Neural progenitor cell (in vitro differentiated cells): ENCODE results near the gene INHBB. TPM values are rescaled to one million over a fixed set of nuclear protein-coding genes. Genes with fewer than 3 reads are reported as not detected.

Experiments used
- DNase-seq: peaks from one replicate; pipeline ENCODE4 v3.0.0-alpha.2; 2016; ENCODE audit warnings: low spot score
- H2AFZ ChIP-seq: fragments of 200-600 bp; sonication (generic); replicated peaks from 2 replicates; pipeline ENCODE4 v1.6.1; 2016; ENCODE audit warnings: antibody characterized with exemption
- H3F3A ChIP-seq: fragments of 200-600 bp; sonication (generic); 2 replicates; pipeline ENCODE4 v1.6.1; 2016; ENCODE audit warnings: antibody characterized with exemption, low read depth
- H3K27ac ChIP-seq: fragments of 200-600 bp; sonication (generic); 2 replicates; pipeline ENCODE4 v1.5.1; 2016; ENCODE audit warnings: mild to moderate bottlenecking
- H3K27me3 ChIP-seq: fragments of 200-600 bp; sonication (generic); 2 replicates; pipeline ENCODE4 v1.6.1; 2016; ENCODE audit warnings: mild to moderate bottlenecking, moderate library complexity
- H3K36me3 ChIP-seq: fragments of 200-600 bp; sonication (generic); 2 replicates; pipeline ENCODE4 v1.5.1; 2016
- H3K4me1 ChIP-seq: fragments of 200-600 bp; sonication (generic); 2 replicates; pipeline ENCODE4 v1.6.1; 2016; ENCODE audit warnings: mixed run types
- H3K4me2 ChIP-seq: fragments of 200-600 bp; sonication (generic); 2 replicates; pipeline ENCODE4 v1.6.1; 2016
- H3K4me3 ChIP-seq: fragments of 200-600 bp; sonication (generic); 2 replicates; pipeline ENCODE4 v1.5.1; 2016
- H3K79me2 ChIP-seq: fragments of 200-600 bp; sonication (generic); 2 replicates; pipeline ENCODE4 v1.6.1; 2016; ENCODE audit warnings: low read depth
- H3K9ac ChIP-seq: fragments of 200-600 bp; sonication (generic); 2 replicates; pipeline ENCODE4 v1.6.1; 2016
- H3K9me3 ChIP-seq: fragments of 200-600 bp; sonication (generic); 2 replicates; pipeline ENCODE4 v1.5.1; 2016; ENCODE audit warnings: low read depth
- H4K20me1 ChIP-seq: fragments of 200-600 bp; sonication (generic); 2 replicates; pipeline ENCODE4 v1.6.1; 2016; ENCODE audit warnings: low read depth
- H3K27ac Mint-ChIP-seq: 3 replicates; pipeline ENCODE4 v1.8.0; 2021; ENCODE audit warnings: mixed read lengths
- H3K27me3 Mint-ChIP-seq: 2 replicates; pipeline ENCODE4 v1.8.0; 2022; ENCODE audit warnings: low read depth, mild to moderate bottlenecking, inconsistent platforms, moderate library complexity, mixed read lengths; ENCODE audit not compliant: insufficient read depth
- H3K36me3 Mint-ChIP-seq: 3 replicates; pipeline ENCODE4 v1.8.0; 2021; ENCODE audit warnings: mixed read lengths
- H3K4me1 Mint-ChIP-seq: 3 replicates; pipeline ENCODE4 v1.8.0; 2021; ENCODE audit warnings: mixed read lengths
- H3K4me3 Mint-ChIP-seq: 3 replicates; pipeline ENCODE4 v1.8.0; 2021; ENCODE audit warnings: mild to moderate bottlenecking, moderate library complexity, mixed read lengths
- H3K9me3 Mint-ChIP-seq: 3 replicates; pipeline ENCODE4 v1.8.0; 2020; ENCODE audit warnings: mixed read lengths
- EZH2 ChIP-seq: fragments of 200-600 bp; sonication (generic); IDR thresholded peaks from 2 replicates; pipeline ENCODE4 v1.6.1; 2017; ENCODE audit warnings: antibody characterized with exemption, mild to moderate bottlenecking, moderate library complexity
- EZH2phosphoT487 ChIP-seq: fragments of 200-600 bp; sonication (generic); IDR thresholded peaks from 2 replicates; pipeline ENCODE4 v1.6.1; 2017; ENCODE audit warnings: antibody characterized with exemption
- total RNA-seq: library from RNA; depleted of rRNA; stranded (reverse); fragments of >200 nt; gene quantifications from 2 replicates; pipeline ENCODE4 v1.2.3, GENCODE V29; 2015; ENCODE audit warnings: low replicate concordance
- TF ChIP-seq, protein P1 (sequence below): fragments of 200-600 bp; sonication (generic); IDR thresholded peaks from 2 replicates; pipeline ENCODE4 v1.5.1; 2017; ENCODE audit warnings: antibody characterized with exemption, mild to moderate bottlenecking

INHBB gene
- total RNA-seq, 1 donor from 2014 or later, result not detected

DNA sequence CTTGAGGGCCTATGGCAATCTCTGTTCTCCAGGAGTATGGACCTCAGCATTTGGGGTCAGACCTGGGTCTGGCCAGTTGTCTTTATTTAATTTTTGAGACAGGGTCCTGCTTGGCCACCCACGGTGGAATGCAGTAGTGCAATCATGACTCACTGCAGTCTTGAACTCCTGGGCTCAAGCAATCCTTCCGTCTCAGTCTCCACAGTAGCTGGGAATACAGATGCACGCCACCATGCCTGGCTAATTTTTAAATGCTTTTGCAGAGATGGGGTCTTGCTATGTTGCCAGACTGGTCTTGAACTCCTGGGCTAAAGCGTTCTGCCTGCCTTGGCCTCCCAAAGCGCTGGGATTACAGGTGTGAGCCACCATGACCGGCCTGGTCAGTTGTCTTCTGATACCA, 46.4 kb upstream of the INHBB start:
- H3K9me3 Mint-ChIP-seq, result no peaks in the 10 kb centered on the region
- no peak overlapping the region for H3K27ac Mint-ChIP-seq
- H3K4me1 Mint-ChIP-seq, result no peaks in the 10 kb centered on the region
- Histone ChIP-seq H3K27ac (no peak overlapping the region), H3K4me1 (no peaks in the 10 kb centered on the region), H3K36me3 (no peaks in the 10 kb centered on the region), H3K4me2 (no peak overlapping the region), H3K79me2 (no peaks in the 10 kb centered on the region), H3F3A (no peaks in the 10 kb centered on the region), H3K9me3 (no peaks in the 10 kb centered on the region), H3K9ac (no peak overlapping the region), H2AFZ (no peak overlapping the region), H3K27me3 (no peaks in the 10 kb centered on the region), H4K20me1 (no peaks in the 10 kb centered on the region), H3K4me3 (no peak overlapping the region)
- H3K27me3 Mint-ChIP-seq, result peaks cover 2% of the 10 kb centered on the region
- TF ChIP-seq EZH2phosphoT487 (no peak), EZH2 (no peak)
- TF ChIP-seq, protein P1, sequence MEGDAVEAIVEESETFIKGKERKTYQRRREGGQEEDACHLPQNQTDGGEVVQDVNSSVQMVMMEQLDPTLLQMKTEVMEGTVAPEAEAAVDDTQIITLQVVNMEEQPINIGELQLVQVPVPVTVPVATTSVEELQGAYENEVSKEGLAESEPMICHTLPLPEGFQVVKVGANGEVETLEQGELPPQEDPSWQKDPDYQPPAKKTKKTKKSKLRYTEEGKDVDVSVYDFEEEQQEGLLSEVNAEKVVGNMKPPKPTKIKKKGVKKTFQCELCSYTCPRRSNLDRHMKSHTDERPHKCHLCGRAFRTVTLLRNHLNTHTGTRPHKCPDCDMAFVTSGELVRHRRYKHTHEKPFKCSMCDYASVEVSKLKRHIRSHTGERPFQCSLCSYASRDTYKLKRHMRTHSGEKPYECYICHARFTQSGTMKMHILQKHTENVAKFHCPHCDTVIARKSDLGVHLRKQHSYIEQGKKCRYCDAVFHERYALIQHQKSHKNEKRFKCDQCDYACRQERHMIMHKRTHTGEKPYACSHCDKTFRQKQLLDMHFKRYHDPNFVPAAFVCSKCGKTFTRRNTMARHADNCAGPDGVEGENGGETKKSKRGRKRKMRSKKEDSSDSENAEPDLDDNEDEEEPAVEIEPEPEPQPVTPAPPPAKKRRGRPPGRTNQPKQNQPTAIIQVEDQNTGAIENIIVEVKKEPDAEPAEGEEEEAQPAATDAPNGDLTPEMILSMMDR, result no peak
- no peak overlapping the region for H3K4me3 Mint-ChIP-seq
- H3K36me3 Mint-ChIP-seq, result peaks cover 12% of the 10 kb centered on the region
- DNase-seq, result no peak

DNA sequence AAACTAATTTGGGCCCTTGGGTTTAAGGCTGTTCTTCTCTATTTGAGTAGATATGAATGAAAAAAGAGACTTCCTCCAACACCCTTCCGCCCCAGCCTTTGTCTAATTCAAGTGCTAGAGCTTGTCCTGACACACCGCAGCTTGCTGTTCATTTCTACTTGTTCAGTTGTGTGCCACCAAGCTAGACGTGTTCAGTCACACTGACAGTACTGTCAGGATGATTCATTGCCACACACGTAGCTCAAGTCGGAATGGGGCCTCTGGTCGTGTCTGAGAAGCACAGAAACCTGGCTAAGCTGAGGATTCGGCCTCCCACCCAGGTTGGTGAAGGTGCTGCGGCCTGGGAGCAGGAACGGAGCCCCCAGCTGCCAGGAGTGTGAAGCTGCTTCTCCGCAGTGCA, 45.6 kb upstream of the INHBB start:
- no peak overlapping the region for H3K9ac ChIP-seq
- no peak overlapping the region for H3K4me2 ChIP-seq
- Mint-ChIP-seq H3K9me3 (no peaks in the 10 kb centered on the region), H3K27ac (no peak overlapping the region), H3K4me3 (no peak overlapping the region), H3K27me3 (no peaks in the 10 kb centered on the region), H3K36me3 (peaks cover 12% of the 10 kb centered on the region), H3K4me1 (no peaks in the 10 kb centered on the region)
- no peaks in the 10 kb centered on the region for H3K27me3 ChIP-seq
- H3K9me3 ChIP-seq, result no peaks in the 10 kb centered on the region
- TF ChIP-seq EZH2phosphoT487 (no peak), EZH2 (no peak)
- TF ChIP-seq, protein P1, result no peak
- H3K4me3 ChIP-seq, result no peak overlapping the region
- H3K4me1 ChIP-seq, result no peaks in the 10 kb centered on the region
- no peak overlapping the region for H2AFZ ChIP-seq
- H3K27ac ChIP-seq, result no peak overlapping the region
- no peaks in the 10 kb centered on the region for H4K20me1 ChIP-seq
- no peaks in the 10 kb centered on the region for H3K79me2 ChIP-seq
- no peaks in the 10 kb centered on the region for H3K36me3 ChIP-seq
- DNase-seq, result no peak
- H3F3A ChIP-seq, result no peaks in the 10 kb centered on the region

DNA sequence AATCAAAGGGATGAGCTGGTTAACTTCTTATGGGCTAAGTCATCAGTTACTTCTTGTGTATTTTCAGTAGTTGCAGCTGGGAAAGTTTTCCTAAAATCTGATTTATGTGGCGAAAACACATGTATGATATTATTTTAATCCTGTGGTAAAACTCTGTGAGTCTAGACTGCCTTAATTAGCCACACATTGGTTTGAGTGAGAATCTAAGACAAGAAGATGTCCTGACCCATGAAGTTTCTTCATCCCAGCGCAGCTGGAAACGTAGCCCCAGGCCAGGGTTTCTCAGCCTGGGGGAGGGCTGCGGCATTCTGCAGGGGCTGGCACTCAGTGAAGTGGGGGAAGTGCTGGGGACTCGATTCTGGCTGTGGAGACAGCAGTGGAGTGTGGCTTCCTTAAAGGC, 44.7 kb upstream of the INHBB start:
- H3K36me3 Mint-ChIP-seq, result peaks cover 15% of the 10 kb centered on the region
- no peaks in the 10 kb centered on the region for H3K4me1 Mint-ChIP-seq
- Histone ChIP-seq H3K4me2 (no peak overlapping the region), H3K9me3 (no peaks in the 10 kb centered on the region), H3K36me3 (no peaks in the 10 kb centered on the region), H3K79me2 (no peaks in the 10 kb centered on the region), H3K27ac (no peak overlapping the region), H3F3A (no peaks in the 10 kb centered on the region), H2AFZ (no peak overlapping the region), H3K4me1 (no peaks in the 10 kb centered on the region), H3K4me3 (no peak overlapping the region), H3K27me3 (no peaks in the 10 kb centered on the region), H4K20me1 (no peaks in the 10 kb centered on the region), H3K9ac (no peak overlapping the region)
- H3K27me3 Mint-ChIP-seq, result no peaks in the 10 kb centered on the region
- H3K4me3 Mint-ChIP-seq, result no peak overlapping the region
- no peak overlapping the region for H3K27ac Mint-ChIP-seq
- TF ChIP-seq, protein P1, result no peak
- TF ChIP-seq EZH2phosphoT487, result no peak
- TF ChIP-seq EZH2, result no peak
- H3K9me3 Mint-ChIP-seq, result no peaks in the 10 kb centered on the region
- DNase-seq, result no peak
